ENCODE measurements around the gene USP43.

DNA sequence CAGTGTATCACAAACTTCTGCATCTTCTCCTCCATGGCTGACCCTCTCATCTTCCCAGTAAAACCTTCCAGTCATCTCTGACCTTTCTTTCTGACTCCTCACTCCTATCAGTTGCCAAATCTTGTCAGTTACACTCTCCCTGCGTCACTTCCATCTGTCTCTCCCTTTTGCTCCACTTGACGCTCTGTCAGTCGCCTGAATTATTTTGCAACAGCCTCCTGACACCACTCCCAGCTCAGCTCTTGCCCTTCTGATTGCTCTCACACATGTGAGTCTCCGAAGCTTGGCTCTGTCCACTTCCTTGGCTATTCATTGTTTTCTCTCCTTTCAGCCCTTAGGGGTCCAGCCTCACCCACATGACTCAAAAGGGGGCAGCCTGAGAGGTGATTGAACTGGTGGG lies 118.3 kb downstream of the USP43 start:
- TF ChIP-seq CTCF (IDR thresholded peaks at IDR 0.05) = no peak
- TF ChIP-seq POLR2A (IDR thresholded peaks at IDR 0.05) = no peak
